ENCODE results near the gene ETV6. TPM values are rescaled to one million over a fixed set of nuclear protein-coding genes. Genes with fewer than 3 reads are reported as not detected.

ETV6 gene
- total and polyA plus RNA-seq, 2 of the 8 experiments (the other 6 are each of a cell fraction or from before 2014, with no cell fraction given) = 5.5 to 23.9 TPM

- Histone ChIP-seq H2BK15ac (ENCODE audit: low read length) (no peak overlapping the region), H3K4ac (replicated peaks; ENCODE audit: insufficient read length, low read depth, low read length) (no peak overlapping the region), H3K27ac (ENCODE audit: low read depth, low read length) (no peak overlapping the region), H3K4me3 (ENCODE audit: extremely low read depth in 1 of 4, insufficient read depth in 2 of 4, low read depth in 3 of 4, low read length in 4 of 4) (no peak overlapping the region), H2BK5ac (ENCODE audit: low read depth, low read length) (no peak overlapping the region), H3K4me2 (ENCODE audit: insufficient read depth in 1 of 2, low read depth in 2 of 2, low read length in 2 of 2) (no peak overlapping the region), H3K9me3 (ENCODE audit: insufficient read depth in 2 of 2, low read depth in 1 of 2, low read length in 1 of 2) (no peaks in the 10 kb centered on the region), H3K14ac (ENCODE audit: insufficient read length) (no peak overlapping the region), H4K91ac (replicated peaks; ENCODE audit: insufficient read length, low read length) (no peak overlapping the region), H3K79me2 (ENCODE audit: control insufficient read depth in 1 of 2, insufficient read depth in 2 of 2, low read length in 2 of 2) (no peaks in the 10 kb centered on the region), H3K56ac (replicated peaks; ENCODE audit: insufficient read length, low read depth, low read length) (no peak overlapping the region), H3K9ac (replicated peaks in 1 of 4; ENCODE audit: extremely low read depth in 1 of 4, low read depth in 3 of 4, low read length in 3 of 4) (no peak overlapping the region), H2AK5ac (ENCODE audit: low read depth, low read length) (no peak overlapping the region), H3K23me2 (ENCODE audit: low read depth, low read length) (no peaks in the 10 kb centered on the region), H3K23ac (ENCODE audit: insufficient read length) (no peak overlapping the region), H2BK120ac (replicated peaks; ENCODE audit: low read depth, low read length) (no peak overlapping the region), H3K79me1 (ENCODE audit: low read depth, low read length) (0 out of 2 replicates have a peak, but pooled peaks cover 2% of the 10 kb centered on the region), H2BK20ac (ENCODE audit: low read length) (no peak overlapping the region), H2AFZ (ENCODE audit: low read length) (no peak overlapping the region), H4K20me1 (replicated peaks in 1 of 2; ENCODE audit: control insufficient read depth in 1 of 2, insufficient read depth in 2 of 2, low read length in 2 of 2) (no peaks in the 10 kb centered on the region), H3K27me3 (replicated peaks in 1 of 4; ENCODE audit: control insufficient read depth in 3 of 4, extremely low read depth in 1 of 4, insufficient read depth in 3 of 4, low read length in 3 of 4) (no peaks in the 10 kb centered on the region), H3K4me1 (replicated peaks in 1 of 4; ENCODE audit: control insufficient read depth in 3 of 4, insufficient read depth in 4 of 4, low read length in 3 of 4) (peaks cover 14 to 31% (median 19%) of the 10 kb centered on the region in 4 experiments; a peak in 6 of 7 replicates), H4K8ac (ENCODE audit: extremely low read depth, insufficient read depth, low read length) (no peak overlapping the region), H3K18ac (ENCODE audit: extremely low read depth, low read length) (no peak overlapping the region), H4K5ac (ENCODE audit: insufficient read length, low read depth, low read length) (no peak overlapping the region), H3K36me3 (ENCODE audit: control insufficient read depth in 2 of 4, insufficient read depth in 4 of 4, low read length in 3 of 4) (no peaks in the 10 kb centered on the region), H2BK12ac (ENCODE audit: low read depth, low read length) (no peak overlapping the region)
- FAIRE-seq (no peak), DNase-seq (ENCODE audit: low read depth in 1 of 2, low spot score in 2 of 2) (no peak)
- POLR2A ChIA-PET (ENCODE audit: partially characterized antibody) = interaction anchor here (1.3 kb wide), 1 partner anchor 12 kb away, joined by 4 read pairs; no protein-coding TSS in a partner anchor
- CTCF ChIA-PET (ENCODE audit: partially characterized antibody) = interaction anchor here (0.6 to 2.0 kb wide), 5 partner anchors 10 to 192 kb away, joined by 3 to 7 read pairs (median 3); no protein-coding TSS in a partner anchor
- WGBS, 2 experiments (ENCODE audit: extremely low coverage in 1 of 2, insufficient coverage in 1 of 2, insufficient read length in 1 of 2, insufficient replicate concordance in 2 of 2, low coverage in 1 of 2, low lambda C conversion rate in 2 of 2, missing lambda C conversion rate in 1 of 2) = 77% methylated on average over 7 of the region's 7 CpGs; no CpG with 5 or more reads in 1 of the 2 experiments
- TF ChIP-seq EZH2 (IDR thresholded peaks at IDR 0.05; ENCODE audit: low read depth, low read length, severe bottlenecking) (no peak), SRF (IDR thresholded peaks at IDR 0.05; ENCODE audit: low read depth, low read length) (peak; percentile 51; the same call in 1 of the 2 replicates), BCL11A (IDR thresholded peaks at IDR 0.05; ENCODE audit: low read depth in 2 of 2, low read length in 2 of 2) (no peak), SUZ12 (IDR thresholded peaks at IDR 0.05; ENCODE audit: low read length) (no peak), SAP30 (IDR thresholded peaks at IDR 0.05; ENCODE audit: insufficient read depth, insufficient replicate concordance, low read length) (no peak), RFX5 (IDR thresholded peaks at IDR 0.05; ENCODE audit: borderline replicate concordance, low read depth, low read length) (no peak), TAF1 (IDR thresholded peaks at IDR 0.05; ENCODE audit: low read depth, low read length) (no peak), NRF1 (IDR thresholded peaks at IDR 0.05; ENCODE audit: low read depth, low read length) (no peak)
Measured at GRCh38 chr12:11825278-11825677, 175.8 kb downstream of the ETV6 start.

Measured in H1 (cell line).